ENCODE measurements around the gene TMEM135.

- TF ChIP-seq CTCF (IDR thresholded peaks at IDR 0.05; ENCODE audit: low read depth, low read length, poor library complexity, severe bottlenecking) = no peak
- TF ChIP-seq EZH2phosphoT487 (IDR thresholded peaks at IDR 0.05; ENCODE audit: borderline replicate concordance, low read length) = no peak
Measured at GRCh38 chr11:87315229-87315628, 277.5 kb downstream of the TMEM135 start.
